Activated naive CD4-positive, alpha-beta T cell treated with anti-CD3 and anti-CD28 coated beads for 36 hours (primary cell): ENCODE results near the gene MPST. TPM values are rescaled to one million over a fixed set of nuclear protein-coding genes. Genes with fewer than 3 reads are reported as not detected.
"Not testable (repeated sequence)": the region's sequence is repeated elsewhere in the genome, so short reads cannot be mapped to it uniquely, and the experiment has no call there.

ENCODE experiments used
- CTCF ChIA-PET: fragments of 350-600 bp; sonication (Branson Sonifier 250); formaldehyde crosslinking; loops from one replicate; lab custom pipeline; 2021; ENCODE audit warnings: antibody characterized with exemption; lab: Charles Lee
- DNase-seq: peaks from one replicate; pipeline ENCODE4 v3.0.0-alpha.2; 2020
- H3K27ac Mint-ChIP-seq: one replicate; pipeline ENCODE4 v1.8.0; 2021; ENCODE audit warnings: mild to moderate bottlenecking, mixed read lengths
- H3K27me3 Mint-ChIP-seq: one replicate; pipeline ENCODE4 v1.8.0; 2021; ENCODE audit warnings: low read depth, mixed read lengths
- H3K36me3 Mint-ChIP-seq: one replicate; pipeline ENCODE4 v1.8.0; 2021; ENCODE audit warnings: low read depth, mixed read lengths
- H3K4me1 Mint-ChIP-seq: one replicate; pipeline ENCODE4 v1.8.0; 2021; ENCODE audit warnings: low read depth, mixed read lengths
- H3K4me3 Mint-ChIP-seq: one replicate; pipeline ENCODE4 v1.8.0; 2021; ENCODE audit warnings: mild to moderate bottlenecking, moderate library complexity, mixed read lengths
- H3K9me3 Mint-ChIP-seq: one replicate; pipeline ENCODE4 v1.8.0; 2021; ENCODE audit warnings: mixed read lengths
- intact Hi-C: fragments of 100-400 bp; cut with micrococcal nuclease; formaldehyde crosslinking; loops from one replicate; pipeline ENCODE4 v1.15.1; 2023
- total RNA-seq, 2 experiments: library from RNA; stranded (reverse); gene quantifications; one replicate each; pipeline ENCODE4 v1.2.3, GENCODE V29; 2021

The MPST gene
- total RNA-seq, 2 experiments from 2014 or later, result 2.8 to 2.9 TPM

GRCh38 chr22:37070744-37071143 lies 51.2 kb downstream of the MPST start:
- Mint-ChIP-seq H3K36me3 (no peaks in the 10 kb centered on the region), H3K27ac (no peak overlapping the region), H3K27me3 (peaks cover 28% of the 10 kb centered on the region), H3K4me1 (no peaks in the 10 kb centered on the region), H3K9me3 (no peaks in the 10 kb centered on the region), H3K4me3 (no peak overlapping the region)
- no peak for DNase-seq
- intact Hi-C loops, result loop anchor here (10.0 kb wide), 1 partner anchor 384 kb away; no protein-coding TSS in a partner anchor
- CTCF ChIA-PET, result interaction anchor here (0.6 to 1.2 kb wide), 2 partner anchors 11 to 25 kb away, joined by 4 read pairs; no protein-coding TSS in a partner anchor

- CTCF ChIA-PET, H3K36me3 Mint-ChIP-seq, H3K9me3 Mint-ChIP-seq, H3K4me1 Mint-ChIP-seq, H3K4me3 Mint-ChIP-seq, DNase-seq, H3K27ac Mint-ChIP-seq: not testable (repeated sequence)
- H3K27me3 Mint-ChIP-seq, result peaks cover 31% of the 10 kb centered on the region
- intact Hi-C loops, result loop anchor here (10.0 kb wide), 1 partner anchor 383 kb away; no protein-coding TSS in a partner anchor
These were observed 52.5 kb downstream of the MPST start for GRCh38 chr22:37071850-37072592.

- peaks cover 1% of the 10 kb centered on the region for H3K36me3 Mint-ChIP-seq
- no peaks in the 10 kb centered on the region for H3K9me3 Mint-ChIP-seq
- no peak overlapping the region for H3K4me3 Mint-ChIP-seq
- CTCF ChIA-PET, result no interaction called here
- peaks cover 28% of the 10 kb centered on the region for H3K27me3 Mint-ChIP-seq
- DNase-seq, result no peak
- intact Hi-C loops, result loop anchor here (10.0 kb wide), 1 partner anchor 382 kb away; no protein-coding TSS in a partner anchor
- H3K4me1 Mint-ChIP-seq, result peaks cover 3% of the 10 kb centered on the region
- H3K27ac Mint-ChIP-seq, result no peak overlapping the region
These were observed 53.1 kb downstream of the MPST start for GRCh38 chr22:37072673-37073072.

GRCh38 chr22:37074537-37074936 lies 55.0 kb downstream of the MPST start:
- Mint-ChIP-seq H3K27me3 (peaks cover 15% of the 10 kb centered on the region), H3K9me3 (no peaks in the 10 kb centered on the region), H3K36me3 (peaks cover 1% of the 10 kb centered on the region), H3K4me1 (peaks cover 20% of the 10 kb centered on the region), H3K27ac (no peak overlapping the region), H3K4me3 (no peak overlapping the region)
- no peak for DNase-seq
- CTCF ChIA-PET, result interaction anchor here (1.1 to 2.0 kb wide), 2 partner anchors 40 to 125 kb away, joined by 3 to 6 read pairs; no protein-coding TSS in a partner anchor
- intact Hi-C loops, result loop anchor here (10.0 kb wide), 1 partner anchor 380 kb away; no protein-coding TSS in a partner anchor

- CTCF ChIA-PET, result interaction anchor here (2.0 kb wide), 1 partner anchor 124 kb away, joined by 6 read pairs; no protein-coding TSS in a partner anchor
- intact Hi-C loops, result loop anchor here (5.0 to 10.0 kb wide), 2 partner anchors 167 to 380 kb away; partner anchors contain the start of gene RAC2
- H3K9me3 Mint-ChIP-seq, result no peaks in the 10 kb centered on the region
- peaks cover 25% of the 10 kb centered on the region for H3K4me1 Mint-ChIP-seq
- no peak overlapping the region for H3K27ac Mint-ChIP-seq
- H3K27me3 Mint-ChIP-seq, result peaks cover 10% of the 10 kb centered on the region
- H3K36me3 Mint-ChIP-seq, result peaks cover 1% of the 10 kb centered on the region
- H3K4me3 Mint-ChIP-seq, result no peak overlapping the region
- no peak for DNase-seq
These were observed 55.5 kb downstream of the MPST start for GRCh38 chr22:37075046-37075445.

GRCh38 chr22:37075822-37076433 lies 56.4 kb downstream of the MPST start:
- no peak for DNase-seq
- Mint-ChIP-seq H3K27ac (no peak overlapping the region), H3K9me3 (no peaks in the 10 kb centered on the region), H3K4me1 (peaks cover 34% of the 10 kb centered on the region), H3K27me3 (peaks cover 4% of the 10 kb centered on the region), H3K36me3 (peaks cover 1% of the 10 kb centered on the region), H3K4me3 (no peak overlapping the region)
- CTCF ChIA-PET, result interaction anchor here (0.9 to 2.0 kb wide), 5 partner anchors 38 to 124 kb away, joined by 3 to 11 read pairs (median 3); no protein-coding TSS in a partner anchor
- intact Hi-C loops, result loop anchor here (5.0 to 10.0 kb wide), 2 partner anchors 166 to 379 kb away; partner anchors contain the start of gene RAC2

- intact Hi-C loops, result loop anchor here (1.0 to 10.0 kb wide), 6 partner anchors 72 to 377 kb away; partner anchors contain the start of gene RAC2
- CTCF ChIA-PET, result interaction anchor here (0.6 to 4.7 kb wide), 15 partner anchors 24 to 538 kb away, joined by 3 to 38 read pairs (median 4); partner anchors contain the start of gene IL2RB
- H3K27ac Mint-ChIP-seq, result peak overlapping the region; percentile 97
- H3K36me3 Mint-ChIP-seq, result peaks cover 1% of the 10 kb centered on the region
- H3K4me3 Mint-ChIP-seq, result peak overlapping the region; percentile 12
- peaks cover 4% of the 10 kb centered on the region for H3K27me3 Mint-ChIP-seq
- peaks cover 53% of the 10 kb centered on the region for H3K4me1 Mint-ChIP-seq
- no peaks in the 10 kb centered on the region for H3K9me3 Mint-ChIP-seq
- peak; percentile 91 for DNase-seq
These were observed 58.4 kb downstream of the MPST start for GRCh38 chr22:37077802-37078448.

GRCh38 chr22:37079158-37079557 lies 59.6 kb downstream of the MPST start:
- Mint-ChIP-seq H3K27ac (peak overlapping the region; percentile 97), H3K4me1 (peaks cover 53% of the 10 kb centered on the region), H3K9me3 (no peaks in the 10 kb centered on the region), H3K4me3 (peak overlapping the region; percentile 43), H3K36me3 (peaks cover 1% of the 10 kb centered on the region), H3K27me3 (peaks cover 4% of the 10 kb centered on the region)
- intact Hi-C loops, result loop anchor here (1.0 to 10.0 kb wide), 5 partner anchors 43 to 376 kb away; partner anchors contain the start of gene RAC2
- CTCF ChIA-PET, result interaction anchor here (0.6 to 4.7 kb wide), 15 partner anchors 9 to 841 kb away, joined by 3 to 38 read pairs (median 4); partner anchors contain the start of gene KCTD17
- peak; percentile 35 for DNase-seq

Other genes with a start within 250 kb of the MPST start
- 10 to 100 TPM; 15.7 to 16.2 TPM for gene IFT27, start 243.6 kb upstream of the MPST start, total RNA-seq
- not detected for gene PVALB, start 202.7 kb upstream of the MPST start, total RNA-seq
- under 1 TPM; 0.37 to 0.50 TPM for gene NCF4, start 158.7 kb upstream of the MPST start, total RNA-seq
- under 1 TPM in 1 of 2 experiments, not detected in 1; 0.14 TPM for gene CSF2RB, start 106.1 kb upstream of the MPST start, total RNA-seq
- under 1 TPM; 0.38 to 0.44 TPM for gene TST, start 295 bp upstream of the MPST start, total RNA-seq
- 10 to 100 TPM; 22.6 to 23.1 TPM for gene KCTD17, start 32.0 kb downstream of the MPST start, total RNA-seq
- 10 to 100 TPM; 10.7 to 10.9 TPM for gene TMPRSS6, start 90.0 kb downstream of the MPST start, total RNA-seq
- gene IL2RB, start 130.2 kb downstream of the MPST start, total RNA-seq, result 100 to 1,000 TPM; 126 to 134 TPM
- gene C1QTNF6, start 168.5 kb downstream of the MPST start, total RNA-seq, result 10 to 100 TPM; 13.4 to 13.6 TPM
- 10 to 100 TPM; 28.1 to 28.6 TPM for gene SSTR3, start 192.7 kb downstream of the MPST start, total RNA-seq
- gene RAC2, start 224.5 kb downstream of the MPST start, total RNA-seq, result 100 to 1,000 TPM; 728 to 759 TPM